HG02852 (cell line): ENCODE data around the gene RFPL2.

ENCODE experiments used
- ATAC-seq: cut with Tn5 transposase; IDR thresholded peaks from one replicate; pipeline ENCODE4 v1.9.1; 2021; ENCODE audit warnings: mild to moderate bottlenecking, moderate library complexity; ENCODE audit not compliant: unreplicated experiment

The RFPL2 gene

GRCh38 chr22:32204856-32205722 is at the start of gene RFPL2:
TSS of gene RFPL2 (minus strand) at chr22:32205073. CDS start at chr22:32202451, 2,622 bp downstream.
- no peak for ATAC-seq

- ATAC-seq = no peak
Observed at GRCh38 chr22:32249231-32249630, 44.4 kb upstream of the RFPL2 start.

GRCh38 chr22:32248276-32248675 is 43.4 kb upstream of the RFPL2 start:
- ATAC-seq = no peak

- no peak for ATAC-seq
Observed at GRCh38 chr22:32246166-32246565, 41.3 kb upstream of the RFPL2 start.

- ATAC-seq = no peak
Observed at GRCh38 chr22:32245042-32245441, 40.2 kb upstream of the RFPL2 start.

- no peak for ATAC-seq
Observed at GRCh38 chr22:32244547-32244946, 39.7 kb upstream of the RFPL2 start.

- no peak for ATAC-seq
Observed at GRCh38 chr22:32240461-32240860, 35.6 kb upstream of the RFPL2 start.

GRCh38 chr22:32237906-32238305 is 33.0 kb upstream of the RFPL2 start:
- no peak for ATAC-seq

GRCh38 chr22:32236970-32237369 is 32.1 kb upstream of the RFPL2 start:
- no peak for ATAC-seq

GRCh38 chr22:32233091-32233490 is 28.2 kb upstream of the RFPL2 start:
- no peak for ATAC-seq

- ATAC-seq = no peak
Observed at GRCh38 chr22:32232191-32232830, 27.4 kb upstream of the RFPL2 start.

- no peak for ATAC-seq
Observed at GRCh38 chr22:32226326-32227104, 21.6 kb upstream of the RFPL2 start.

GRCh38 chr22:32222991-32223390 is 18.1 kb upstream of the RFPL2 start:
- ATAC-seq = no peak

GRCh38 chr22:32219026-32219425 is 14.2 kb upstream of the RFPL2 start:
- no peak for ATAC-seq

- ATAC-seq = no peak
Observed at GRCh38 chr22:32218470-32218869, 13.6 kb upstream of the RFPL2 start.

GRCh38 chr22:32217465-32217864 is 12.6 kb upstream of the RFPL2 start:
- ATAC-seq = no peak

GRCh38 chr22:32216911-32217310 is 12.0 kb upstream of the RFPL2 start:
- ATAC-seq = no peak

- no peak for ATAC-seq
Observed at GRCh38 chr22:32211011-32211410, 6.1 kb upstream of the RFPL2 start.

GRCh38 chr22:32208681-32209080 is 3.8 kb upstream of the RFPL2 start:
- no peak for ATAC-seq

- ATAC-seq = no peak
Observed at GRCh38 chr22:32207971-32208480, 3.2 kb upstream of the RFPL2 start.
